Left ventricle myocardium inferior (tissue), 1 donor: Measurements from ENCODE around the gene RNF25. TPM values are rescaled to one million over a fixed set of nuclear protein-coding genes. Genes with fewer than 3 reads are reported as not detected.

Experiments used
- DNase-seq: peaks from one replicate; pipeline ENCODE4 v3.0.0-alpha.2; 2020
- H3K27ac ChIP-seq: fragments of 200-600 bp; replicated peaks from 2 replicates; pipeline ENCODE4 v1.8.0; 2021
- H3K27me3 ChIP-seq: fragments of 200-600 bp; 2 replicates; pipeline ENCODE4 v1.8.0; 2021; ENCODE audit warnings: low read depth
- H3K36me3 ChIP-seq: fragments of 200-600 bp; 2 replicates; pipeline ENCODE4 v1.8.0; 2021
- H3K4me1 ChIP-seq: fragments of 200-600 bp; 2 replicates; pipeline ENCODE4 v1.8.0; 2021
- H3K4me3 ChIP-seq: fragments of 200-600 bp; 2 replicates; pipeline ENCODE4 v1.8.0; 2021; ENCODE audit warnings: mild to moderate bottlenecking, moderate library complexity
- H3K9me3 ChIP-seq: fragments of 200-600 bp; replicated peaks from 2 replicates; pipeline ENCODE4 v1.8.0; 2021
- intact Hi-C: fragments of 100-400 bp; cut with micrococcal nuclease; formaldehyde crosslinking; loops from one replicate; pipeline ENCODE4 v1.11.0; 2022
- long read RNA-seq: library from polyadenylated mRNA; unstranded; transcript quantifications from one replicate; pipeline ENCODE4 v2.0.0, GENCODE V29; 2021
- total RNA-seq: library from RNA; stranded (reverse); fragmentation: NEBNext Ultra II Directional; extraction: Animal tissue kit (Norgen Biotek cat#: 25700); gene quantifications from one replicate; pipeline ENCODE4 v1.2.1, GENCODE V29; 2021
- TF ChIP-seq, protein P1 (sequence below): fragments of 200-600 bp; IDR thresholded peaks from 2 replicates; pipeline ENCODE4 v1.8.0; 2021; ENCODE audit warnings: antibody characterized with exemption, mild to moderate bottlenecking, borderline replicate concordance
- donor health status: DM: no; HTN: yes; CAD: no; lungs with severe emphysema.

Gene RNF25, protein sequence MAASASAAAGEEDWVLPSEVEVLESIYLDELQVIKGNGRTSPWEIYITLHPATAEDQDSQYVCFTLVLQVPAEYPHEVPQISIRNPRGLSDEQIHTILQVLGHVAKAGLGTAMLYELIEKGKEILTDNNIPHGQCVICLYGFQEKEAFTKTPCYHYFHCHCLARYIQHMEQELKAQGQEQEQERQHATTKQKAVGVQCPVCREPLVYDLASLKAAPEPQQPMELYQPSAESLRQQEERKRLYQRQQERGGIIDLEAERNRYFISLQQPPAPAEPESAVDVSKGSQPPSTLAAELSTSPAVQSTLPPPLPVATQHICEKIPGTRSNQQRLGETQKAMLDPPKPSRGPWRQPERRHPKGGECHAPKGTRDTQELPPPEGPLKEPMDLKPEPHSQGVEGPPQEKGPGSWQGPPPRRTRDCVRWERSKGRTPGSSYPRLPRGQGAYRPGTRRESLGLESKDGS
- 14.7 TPM for total RNA-seq
- long read RNA-seq, transcript RNF25-201 (10 exons, 1,914 nt), result major isoform, 20 of 22 reads
- long read RNA-seq, partial matches to known transcripts, result 0 of 22 reads
- long read RNA-seq, other reads (novel, unspliced or antisense), result 2 of 22 reads

DNA sequence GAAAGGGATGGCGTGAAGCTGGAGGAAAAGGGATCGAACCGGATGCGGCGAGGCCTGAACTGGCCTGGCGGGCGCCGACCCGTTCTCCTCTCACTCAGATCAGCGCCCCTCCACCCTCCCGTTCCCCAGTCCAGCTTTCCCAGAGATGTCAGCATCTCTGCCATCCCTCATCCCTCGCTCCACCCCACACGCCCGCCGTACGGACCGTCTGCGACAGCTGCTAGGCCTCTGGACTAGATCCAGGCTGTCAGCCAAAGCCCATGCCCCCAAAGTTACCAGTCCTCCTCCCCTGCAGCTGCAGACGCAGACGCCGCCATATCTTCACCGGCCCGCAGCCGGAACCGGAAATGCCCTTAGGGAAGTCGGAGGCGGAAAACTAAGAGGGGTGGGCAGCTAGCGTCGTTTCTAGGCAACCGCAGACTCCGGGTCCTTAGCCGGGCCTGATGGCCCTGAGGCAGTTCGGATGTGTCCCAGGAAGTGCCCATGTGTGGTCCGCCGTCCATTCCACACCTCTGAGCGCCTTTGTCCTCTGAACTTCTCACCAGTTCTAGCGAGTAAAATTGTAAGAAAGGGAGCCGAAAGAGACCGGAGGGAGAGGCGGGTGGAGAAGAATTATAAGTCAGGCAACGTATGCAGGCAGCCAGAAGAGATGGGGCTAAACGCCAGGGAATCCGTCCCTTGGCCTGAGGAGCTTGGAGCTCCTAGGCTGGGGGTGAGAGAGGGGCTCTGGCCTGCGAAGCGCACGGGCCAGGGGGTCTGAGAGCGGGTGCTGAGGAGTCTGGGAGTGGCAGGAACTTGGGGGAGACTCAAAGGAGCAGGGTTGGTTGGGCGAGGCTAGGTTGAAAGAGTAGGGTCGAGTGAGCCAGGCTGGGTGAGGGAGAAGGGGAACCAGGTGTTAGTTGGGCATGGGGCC, at the start of gene RNF25, which contains the start of gene STK36:
TSS of gene RNF25 (minus strand) at position 349 of the 913 bp plus-strand sequence. CDS start at position 317, 32 bp downstream.
TSS of gene STK36 (plus strand) at position 433 of the 913 bp plus-strand sequence. CDS start 744 bp downstream, outside the sequence.
- Histone ChIP-seq H3K27ac (peak within 1 kb of the TSS; percentile 83), H3K36me3 (peaks cover 27% of the 10 kb centered on the region), H3K4me1 (peaks cover 23% of the 10 kb centered on the region), H3K4me3 (peak within 1 kb of the TSS; percentile 84), H3K9me3 (no peaks in the 10 kb centered on the region), H3K27me3 (no peaks in the 10 kb centered on the region)
- DNase-seq, result peak; percentile 82
- intact Hi-C loops, result no loop called here
- TF ChIP-seq, protein P1, sequence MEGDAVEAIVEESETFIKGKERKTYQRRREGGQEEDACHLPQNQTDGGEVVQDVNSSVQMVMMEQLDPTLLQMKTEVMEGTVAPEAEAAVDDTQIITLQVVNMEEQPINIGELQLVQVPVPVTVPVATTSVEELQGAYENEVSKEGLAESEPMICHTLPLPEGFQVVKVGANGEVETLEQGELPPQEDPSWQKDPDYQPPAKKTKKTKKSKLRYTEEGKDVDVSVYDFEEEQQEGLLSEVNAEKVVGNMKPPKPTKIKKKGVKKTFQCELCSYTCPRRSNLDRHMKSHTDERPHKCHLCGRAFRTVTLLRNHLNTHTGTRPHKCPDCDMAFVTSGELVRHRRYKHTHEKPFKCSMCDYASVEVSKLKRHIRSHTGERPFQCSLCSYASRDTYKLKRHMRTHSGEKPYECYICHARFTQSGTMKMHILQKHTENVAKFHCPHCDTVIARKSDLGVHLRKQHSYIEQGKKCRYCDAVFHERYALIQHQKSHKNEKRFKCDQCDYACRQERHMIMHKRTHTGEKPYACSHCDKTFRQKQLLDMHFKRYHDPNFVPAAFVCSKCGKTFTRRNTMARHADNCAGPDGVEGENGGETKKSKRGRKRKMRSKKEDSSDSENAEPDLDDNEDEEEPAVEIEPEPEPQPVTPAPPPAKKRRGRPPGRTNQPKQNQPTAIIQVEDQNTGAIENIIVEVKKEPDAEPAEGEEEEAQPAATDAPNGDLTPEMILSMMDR, result no peak

DNA sequence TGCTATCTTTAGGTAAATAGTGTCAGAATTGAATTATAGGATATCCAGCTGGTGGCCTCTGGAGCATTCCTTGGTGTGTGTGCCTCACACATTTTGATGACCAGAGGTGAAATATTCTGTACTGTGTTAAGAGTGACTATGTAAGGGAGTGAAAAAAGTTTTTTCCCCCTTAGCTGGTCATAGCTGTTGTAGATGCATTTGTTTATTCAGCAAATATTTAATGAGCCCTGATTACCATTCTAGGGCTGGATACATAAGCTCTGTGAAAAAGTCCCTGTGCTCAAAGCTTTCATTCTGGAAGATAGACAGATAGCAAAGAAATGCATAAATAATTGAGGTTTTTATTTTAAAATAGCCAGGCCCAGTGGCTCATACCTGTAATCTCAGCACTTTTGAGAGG, 49.7 kb upstream of the RNF25 start:
- Histone ChIP-seq H3K27me3 (no peaks in the 10 kb centered on the region), H3K27ac (no peak overlapping the region), H3K4me1 (no peaks in the 10 kb centered on the region), H3K9me3 (peaks cover 19% of the 10 kb centered on the region), H3K4me3 (no peak overlapping the region), H3K36me3 (peaks cover 16% of the 10 kb centered on the region)
- intact Hi-C loops, result no loop called here
- DNase-seq, result no peak
- TF ChIP-seq, protein P1, result no peak

DNA sequence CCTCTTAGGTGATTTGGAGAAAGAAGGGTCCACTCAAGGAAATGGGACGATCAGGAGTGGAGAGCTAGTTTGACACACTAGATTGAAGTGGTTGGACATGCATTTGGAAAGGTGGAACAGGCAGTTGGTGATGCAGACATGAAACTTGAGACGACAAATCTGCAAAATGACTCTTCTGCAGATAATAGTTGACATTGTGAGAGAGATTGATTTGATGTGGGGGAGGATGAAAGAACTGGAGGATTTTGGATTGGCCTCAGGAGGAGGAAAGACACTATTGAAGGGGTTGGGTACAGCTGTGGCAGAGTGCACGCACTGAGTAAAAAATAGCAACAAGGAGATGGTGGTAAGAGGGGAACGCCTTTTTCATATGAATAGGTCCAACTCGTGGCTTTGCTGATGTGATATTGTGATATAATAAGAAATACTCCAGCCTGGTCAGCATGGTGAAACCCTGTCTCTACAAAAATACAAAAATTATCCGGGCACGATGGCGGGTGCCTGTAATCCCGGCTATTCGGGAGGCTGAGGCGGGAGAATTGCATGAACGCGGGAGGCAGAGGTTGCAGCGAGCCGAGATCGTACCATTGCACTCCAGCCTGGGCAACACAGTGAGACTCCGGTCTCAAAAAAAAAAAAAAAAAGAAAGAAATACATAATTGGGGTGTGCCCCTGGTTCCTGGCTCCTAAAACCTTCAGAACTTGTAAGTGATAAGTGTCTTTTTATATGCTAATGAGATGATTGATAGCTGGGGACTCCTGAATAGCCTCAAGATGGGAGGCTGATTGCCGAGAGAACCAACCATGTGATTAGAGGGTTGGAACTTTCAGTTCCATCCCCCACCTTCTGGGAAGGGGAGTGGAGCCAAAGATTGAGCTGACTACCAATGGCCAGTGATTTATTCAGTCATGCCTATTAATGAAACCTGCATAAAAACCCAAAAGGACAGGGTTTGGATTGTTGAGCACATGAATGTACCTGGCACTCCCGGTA, 48.5 kb upstream of the RNF25 start:
- intact Hi-C loops, result no loop called here

DNA sequence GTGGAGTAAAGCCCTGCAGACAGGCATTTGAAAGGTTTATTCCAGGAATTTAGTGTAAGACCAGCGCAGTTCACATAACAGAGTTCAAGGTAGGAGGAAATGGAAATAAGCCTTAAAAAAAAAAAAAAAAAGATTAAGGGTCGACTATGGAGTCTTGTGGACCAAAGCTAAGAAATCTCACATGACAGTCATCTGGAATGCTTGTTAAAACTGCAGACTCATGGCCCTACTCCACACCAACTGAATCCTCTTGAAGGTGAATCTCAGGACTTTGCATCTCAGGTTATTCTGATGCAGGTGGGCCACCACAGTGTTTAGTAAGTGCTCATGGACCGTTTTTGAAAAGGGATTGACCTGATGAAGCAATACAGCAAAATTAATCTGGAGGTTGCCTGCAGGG, 47.7 kb upstream of the RNF25 start:
- TF ChIP-seq, protein P1, result no peak
- H3K27me3 ChIP-seq, result no peaks in the 10 kb centered on the region
- intact Hi-C loops, result no loop called here

More for the DNA sequence above, 48.5 kb upstream of the RNF25 start:
- no peaks in the 10 kb centered on the region for H3K4me1 ChIP-seq
- peaks cover 16% of the 10 kb centered on the region for H3K36me3 ChIP-seq
- DNase-seq, result no peak
- H3K9me3 ChIP-seq, result peaks cover 7% of the 10 kb centered on the region
- TF ChIP-seq, protein P1, result no peak
- no peak overlapping the region for H3K4me3 ChIP-seq
- H3K27me3 ChIP-seq, result no peaks in the 10 kb centered on the region
- H3K27ac ChIP-seq, result no peak overlapping the region

More for the DNA sequence above, 47.7 kb upstream of the RNF25 start:
- Histone ChIP-seq H3K27ac (no peak overlapping the region), H3K4me3 (no peak overlapping the region), H3K9me3 (no peaks in the 10 kb centered on the region), H3K4me1 (no peaks in the 10 kb centered on the region), H3K36me3 (peaks cover 11% of the 10 kb centered on the region)
- DNase-seq, result no peak
